Uterus (tissue), 2 donors: ENCODE data around the gene NAB2.

Source experiments
- POLR2A ChIP-seq, 2 donors: fragments of 450-650 bp; IDR thresholded peaks; one replicate each; pipeline ENCODE4 v1.6.1; 2016; ENCODE audit warnings: antibody characterized with exemption in 2 of 2, mild to moderate bottlenecking in 1 of 2, moderate library complexity in 1 of 2
- TF ChIP-seq, protein P1 (sequence below), 4 experiments: fragments of 200-600 bp in 2 of 4; fragments of 450-650 bp in 2 of 4; sonication (generic) in 2 of 4; IDR thresholded peaks; one replicate each; pipeline ENCODE4 v1.5.1; 2016 to 2019; ENCODE audit warnings: antibody characterized with exemption in 4 of 4, mild to moderate bottlenecking in 2 of 4, moderate library complexity in 1 of 4

DNA sequence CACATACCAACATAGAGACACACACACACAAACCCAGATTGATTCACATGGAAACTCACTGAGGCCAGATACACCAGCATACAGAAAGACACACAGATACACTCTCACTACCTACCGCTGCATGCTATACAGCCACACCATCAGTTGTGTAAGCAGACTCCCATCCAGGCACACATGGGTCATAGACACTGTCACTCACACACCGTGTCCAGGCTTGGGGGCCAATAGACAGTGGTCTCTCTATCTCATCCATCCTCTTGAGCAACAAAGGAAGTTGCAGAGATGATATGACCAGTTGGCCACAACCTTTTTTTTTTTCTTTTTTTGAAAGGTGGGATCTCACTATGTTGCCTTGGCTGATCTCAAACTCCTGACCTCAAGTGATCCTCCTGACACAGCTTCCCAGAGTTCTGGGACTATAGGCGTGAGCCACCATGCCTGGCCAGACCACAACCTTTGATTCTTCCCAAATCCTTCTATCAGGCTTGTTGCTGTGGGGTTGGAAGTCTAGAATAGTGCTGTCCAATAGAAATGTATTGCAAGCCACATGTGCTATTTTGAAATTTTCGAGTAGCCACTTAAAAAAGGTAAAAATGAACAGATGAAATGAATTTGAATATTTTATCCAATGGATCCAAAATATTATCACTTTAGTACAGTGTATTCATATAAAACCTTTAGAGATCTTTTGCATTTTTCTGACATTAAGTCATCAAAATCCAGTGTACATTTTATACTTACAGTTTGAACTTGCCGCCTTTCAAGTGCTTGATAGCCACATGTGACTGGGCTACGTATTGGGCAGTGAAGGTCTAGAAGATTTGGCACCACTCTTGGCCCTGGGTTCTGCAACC is 51.1 kb downstream of the NAB2 start:
- TF ChIP-seq, protein P1, sequence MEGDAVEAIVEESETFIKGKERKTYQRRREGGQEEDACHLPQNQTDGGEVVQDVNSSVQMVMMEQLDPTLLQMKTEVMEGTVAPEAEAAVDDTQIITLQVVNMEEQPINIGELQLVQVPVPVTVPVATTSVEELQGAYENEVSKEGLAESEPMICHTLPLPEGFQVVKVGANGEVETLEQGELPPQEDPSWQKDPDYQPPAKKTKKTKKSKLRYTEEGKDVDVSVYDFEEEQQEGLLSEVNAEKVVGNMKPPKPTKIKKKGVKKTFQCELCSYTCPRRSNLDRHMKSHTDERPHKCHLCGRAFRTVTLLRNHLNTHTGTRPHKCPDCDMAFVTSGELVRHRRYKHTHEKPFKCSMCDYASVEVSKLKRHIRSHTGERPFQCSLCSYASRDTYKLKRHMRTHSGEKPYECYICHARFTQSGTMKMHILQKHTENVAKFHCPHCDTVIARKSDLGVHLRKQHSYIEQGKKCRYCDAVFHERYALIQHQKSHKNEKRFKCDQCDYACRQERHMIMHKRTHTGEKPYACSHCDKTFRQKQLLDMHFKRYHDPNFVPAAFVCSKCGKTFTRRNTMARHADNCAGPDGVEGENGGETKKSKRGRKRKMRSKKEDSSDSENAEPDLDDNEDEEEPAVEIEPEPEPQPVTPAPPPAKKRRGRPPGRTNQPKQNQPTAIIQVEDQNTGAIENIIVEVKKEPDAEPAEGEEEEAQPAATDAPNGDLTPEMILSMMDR (IDR thresholded peaks at IDR 0.05) = no peak
- no peak for TF ChIP-seq POLR2A (IDR thresholded peaks at IDR 0.05)
